ENCODE measurements around the gene VIM.

VIM gene

GRCh38 chr10:17234431-17234945, 6.4 kb downstream of the VIM start:
- no peak overlapping the region for H3K4me3 ChIP-seq (ENCODE audit: low read length)
- TF ChIP-seq CTCF (IDR thresholded peaks at IDR 0.05; ENCODE audit: insufficient read depth, low read depth, low read length, missing control alignments) = no peak
- DNase-seq (ENCODE audit: low read depth) = no peak

GRCh38 chr10:17235136-17235535, 7.1 kb downstream of the VIM start:
- H3K4me3 ChIP-seq (ENCODE audit: low read length) = no peak overlapping the region
- TF ChIP-seq CTCF (IDR thresholded peaks at IDR 0.05; ENCODE audit: insufficient read depth, low read depth, low read length, missing control alignments) = no peak
- no peak for DNase-seq (ENCODE audit: low read depth)

GRCh38 chr10:17236468-17237148, 8.6 kb downstream of the VIM start:
- no peak overlapping the region for H3K4me3 ChIP-seq (ENCODE audit: low read length)
- no peak for DNase-seq (ENCODE audit: low read depth)
- TF ChIP-seq CTCF (IDR thresholded peaks at IDR 0.05; ENCODE audit: insufficient read depth, low read depth, low read length, missing control alignments) = no peak

GRCh38 chr10:17237149-17237527, 9.1 kb downstream of the VIM start:
- no peak for TF ChIP-seq CTCF (IDR thresholded peaks at IDR 0.05; ENCODE audit: insufficient read depth, low read depth, low read length, missing control alignments)
- no peak for DNase-seq (ENCODE audit: low read depth)
- H3K4me3 ChIP-seq (ENCODE audit: low read length) = no peak overlapping the region

- H3K4me3 ChIP-seq (ENCODE audit: low read length) = no peak overlapping the region
- no peak for DNase-seq (ENCODE audit: low read depth)
- TF ChIP-seq CTCF (IDR thresholded peaks at IDR 0.05; ENCODE audit: insufficient read depth, low read depth, low read length, missing control alignments) = no peak
Observed at GRCh38 chr10:17237915-17238444, 9.9 kb downstream of the VIM start.

GRCh38 chr10:17238445-17239291, 10.6 kb downstream of the VIM start:
- DNase-seq (ENCODE audit: low read depth) = no peak
- no peak for TF ChIP-seq CTCF (IDR thresholded peaks at IDR 0.05; ENCODE audit: insufficient read depth, low read depth, low read length, missing control alignments)
- no peak overlapping the region for H3K4me3 ChIP-seq (ENCODE audit: low read length)
